Retinal pigment epithelial cell (primary cell): ENCODE results near the gene CCDC27.

Experiments used
- DNase-seq: peaks from one replicate; pipeline ENCODE4 v3.0.0-alpha.2; 2010; ENCODE audit warnings: low read depth
- H3K4me3 ChIP-seq: 2 replicates; pipeline ENCODE4 v1.5.1; 2011; ENCODE audit warnings: mild to moderate bottlenecking, low read length, control low read depth, moderate library complexity
- TF ChIP-seq, protein P1 (sequence below): conservative IDR thresholded peaks from 2 replicates; pipeline ENCODE4 v1.5.1; 2011; ENCODE audit warnings: low read depth, low read length, control low read depth, inconsistent platforms

CCDC27 gene

DNA sequence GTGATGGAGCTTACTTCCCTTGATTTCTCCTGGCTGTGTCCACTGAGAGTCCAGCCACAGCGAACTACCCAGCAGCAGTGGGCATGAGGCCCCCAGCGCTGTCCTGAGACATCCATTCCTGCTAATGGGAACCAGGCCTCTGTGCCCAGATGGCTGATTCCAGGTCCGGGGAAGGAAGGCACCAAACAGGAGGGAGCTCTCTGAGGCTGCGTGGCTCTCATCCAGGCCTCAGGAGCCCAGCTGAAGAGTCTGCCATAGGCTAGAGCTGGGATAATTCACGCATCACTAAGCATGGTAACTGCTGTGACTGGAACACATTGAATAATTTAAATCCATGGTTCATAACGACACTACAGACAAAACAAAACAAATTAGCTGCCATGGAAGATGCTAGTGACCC is 68.8 kb downstream of the CCDC27 start:
- H3K4me3 ChIP-seq, result no peak overlapping the region
- TF ChIP-seq, protein P1, sequence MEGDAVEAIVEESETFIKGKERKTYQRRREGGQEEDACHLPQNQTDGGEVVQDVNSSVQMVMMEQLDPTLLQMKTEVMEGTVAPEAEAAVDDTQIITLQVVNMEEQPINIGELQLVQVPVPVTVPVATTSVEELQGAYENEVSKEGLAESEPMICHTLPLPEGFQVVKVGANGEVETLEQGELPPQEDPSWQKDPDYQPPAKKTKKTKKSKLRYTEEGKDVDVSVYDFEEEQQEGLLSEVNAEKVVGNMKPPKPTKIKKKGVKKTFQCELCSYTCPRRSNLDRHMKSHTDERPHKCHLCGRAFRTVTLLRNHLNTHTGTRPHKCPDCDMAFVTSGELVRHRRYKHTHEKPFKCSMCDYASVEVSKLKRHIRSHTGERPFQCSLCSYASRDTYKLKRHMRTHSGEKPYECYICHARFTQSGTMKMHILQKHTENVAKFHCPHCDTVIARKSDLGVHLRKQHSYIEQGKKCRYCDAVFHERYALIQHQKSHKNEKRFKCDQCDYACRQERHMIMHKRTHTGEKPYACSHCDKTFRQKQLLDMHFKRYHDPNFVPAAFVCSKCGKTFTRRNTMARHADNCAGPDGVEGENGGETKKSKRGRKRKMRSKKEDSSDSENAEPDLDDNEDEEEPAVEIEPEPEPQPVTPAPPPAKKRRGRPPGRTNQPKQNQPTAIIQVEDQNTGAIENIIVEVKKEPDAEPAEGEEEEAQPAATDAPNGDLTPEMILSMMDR, result no peak
- DNase-seq, result peak; percentile 60
